HG02678 (cell line): Measurements from ENCODE around the gene ALG11.
"Not testable (repeated sequence)": the region's sequence is repeated elsewhere in the genome, so short reads cannot be mapped to it uniquely, and the experiment has no call there.

Source experiments
- ATAC-seq: cut with Tn5 transposase; IDR thresholded peaks from one replicate; pipeline ENCODE4 v1.9.1; 2021; ENCODE audit warnings: mild to moderate bottlenecking, moderate library complexity; ENCODE audit not compliant: unreplicated experiment

The ALG11 gene

DNA sequence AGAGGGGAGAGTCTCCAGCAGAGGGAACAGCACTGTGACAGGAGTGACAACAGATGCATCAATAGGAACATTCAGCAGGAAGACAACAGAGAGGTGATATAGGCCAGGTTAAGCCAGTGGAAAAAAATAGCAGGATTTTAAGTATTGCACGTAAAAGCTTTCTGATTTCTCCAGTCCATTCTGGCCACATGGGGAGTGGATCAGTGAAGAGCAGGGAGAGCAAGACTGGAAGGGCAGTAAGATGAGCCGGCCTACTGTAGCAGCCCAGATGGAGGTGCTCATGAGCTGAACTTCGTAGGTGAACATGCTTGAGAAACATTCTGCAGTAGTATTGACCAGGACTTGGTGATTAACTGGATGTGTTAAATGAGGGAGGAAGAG lies 14.0 kb downstream of the ALG11 start:
- ATAC-seq: no peak

DNA sequence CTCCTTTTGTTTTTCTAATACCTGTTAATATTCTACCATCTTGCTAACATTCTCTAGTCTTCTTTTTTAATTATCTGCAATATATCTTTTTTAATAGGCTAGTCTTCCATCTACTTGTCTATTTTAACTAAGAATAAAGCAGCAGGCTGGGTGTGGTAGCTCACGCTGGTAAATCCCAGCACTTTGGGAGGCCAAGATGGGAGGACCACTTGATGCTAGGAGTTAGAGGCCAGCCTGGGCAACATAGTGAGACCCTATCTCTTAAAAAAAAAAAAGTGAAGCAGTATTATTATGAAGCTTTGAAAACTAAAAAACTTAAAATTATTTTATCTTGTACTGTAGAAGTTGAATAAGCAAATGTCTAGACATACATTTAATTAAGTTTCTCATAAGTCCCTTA lies 15.6 kb downstream of the ALG11 start:
- no peak for ATAC-seq

DNA sequence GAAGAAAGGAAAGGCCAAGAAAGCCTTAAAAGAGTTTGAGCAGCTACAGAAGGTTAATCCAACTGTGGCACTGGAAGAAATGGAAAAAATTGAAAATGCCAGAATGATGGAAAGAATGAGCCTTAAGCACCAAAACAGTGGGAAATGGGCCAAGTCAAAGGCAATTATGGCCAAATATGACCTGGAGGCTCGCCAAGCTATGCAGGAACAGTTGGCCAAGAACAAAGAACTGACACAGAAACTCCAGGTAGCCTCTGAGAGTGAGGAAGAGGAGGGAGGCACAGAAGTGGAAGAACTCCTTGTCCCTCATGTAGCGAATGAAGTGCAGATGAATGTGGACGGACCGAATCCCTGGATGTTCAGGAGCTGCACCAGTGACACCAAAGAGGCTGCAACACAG lies 17.4 kb downstream of the ALG11 start:
- no peak for ATAC-seq

DNA sequence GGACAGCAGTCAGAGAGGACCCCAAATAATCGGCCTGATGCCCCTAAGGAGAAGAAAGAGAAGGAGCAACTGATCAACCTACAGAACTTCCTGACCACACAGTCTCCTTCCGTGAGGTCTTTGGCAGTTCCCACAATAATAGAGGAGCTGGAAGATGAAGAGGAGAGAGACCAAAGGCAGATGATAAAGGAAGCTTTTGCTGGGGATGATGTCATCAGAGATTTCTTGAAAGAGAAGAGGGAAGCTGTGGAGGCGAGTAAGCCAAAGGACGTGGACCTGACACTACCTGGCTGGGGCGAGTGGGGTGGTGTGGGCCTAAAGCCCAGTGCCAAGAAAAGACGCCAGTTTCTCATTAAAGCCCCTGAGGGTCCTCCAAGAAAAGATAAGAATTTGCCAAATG lies 18.2 kb downstream of the ALG11 start:
- not testable (repeated sequence) for ATAC-seq

DNA sequence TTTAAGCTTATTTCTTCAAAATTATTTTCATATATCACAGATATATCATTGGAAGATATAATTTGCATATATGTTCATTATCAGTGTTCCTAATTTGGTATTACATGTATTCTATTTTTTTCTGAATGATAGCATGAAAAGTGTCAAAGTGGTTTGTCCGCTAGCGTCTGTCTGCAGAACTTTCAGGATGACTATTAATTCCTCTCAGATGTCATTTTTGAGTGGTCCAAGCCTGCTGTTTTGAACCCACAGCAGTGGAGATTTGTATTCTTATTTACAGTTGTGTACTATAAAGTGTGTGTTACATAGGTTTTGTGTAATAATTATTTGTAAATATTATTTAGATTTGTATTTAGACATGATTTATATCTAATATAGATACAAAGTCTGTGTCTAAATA lies 20.8 kb downstream of the ALG11 start:
- ATAC-seq: no peak

DNA sequence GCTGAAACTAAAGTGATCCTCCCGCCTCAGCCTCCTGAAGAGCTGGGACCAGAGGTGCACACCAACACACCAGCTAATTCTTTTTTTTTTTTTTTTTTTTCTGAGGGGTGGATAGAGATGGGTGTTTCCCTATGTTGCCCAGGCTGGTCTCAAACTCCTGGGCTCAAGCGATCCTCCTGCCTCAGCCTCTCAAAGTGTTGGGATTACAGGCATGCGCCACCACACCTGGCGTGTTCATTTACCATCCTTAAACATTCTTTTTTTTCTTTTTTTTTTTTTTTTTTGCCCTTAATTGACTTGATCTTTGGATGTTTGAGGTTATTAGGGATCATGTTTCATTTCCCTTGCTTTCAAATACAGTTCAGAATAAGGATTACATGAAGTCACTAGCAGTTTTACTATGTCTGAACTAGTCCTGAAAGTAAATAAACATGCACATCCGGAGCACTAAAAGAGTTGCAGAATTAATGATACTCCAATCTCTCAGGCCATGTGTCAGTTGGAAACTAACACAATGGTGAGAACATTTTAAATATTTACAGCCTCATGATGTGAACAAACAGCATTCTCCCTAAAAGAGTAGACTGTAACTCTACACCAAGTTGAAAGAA lies 22.5 kb downstream of the ALG11 start:
- ATAC-seq: no peak

DNA sequence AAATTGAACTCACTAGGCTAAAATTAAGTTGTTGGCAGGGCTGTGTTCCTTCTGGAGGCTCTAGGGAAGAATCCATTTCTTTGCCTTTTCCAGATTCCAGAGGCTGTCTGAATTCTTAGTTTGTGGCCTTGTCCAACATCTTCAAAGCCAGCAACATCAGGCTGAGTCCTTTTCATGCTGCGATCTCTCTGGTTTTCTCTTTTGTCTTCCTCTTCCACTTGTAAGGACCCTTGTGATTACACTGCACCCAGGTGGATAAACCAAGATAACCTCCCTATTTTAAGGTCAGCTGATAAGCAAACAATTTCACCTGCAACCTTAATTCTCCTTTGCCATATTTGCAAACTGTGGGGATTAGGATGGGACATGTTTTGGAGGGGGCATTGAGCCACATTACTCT lies 23.8 kb downstream of the ALG11 start:
- ATAC-seq: no peak

DNA sequence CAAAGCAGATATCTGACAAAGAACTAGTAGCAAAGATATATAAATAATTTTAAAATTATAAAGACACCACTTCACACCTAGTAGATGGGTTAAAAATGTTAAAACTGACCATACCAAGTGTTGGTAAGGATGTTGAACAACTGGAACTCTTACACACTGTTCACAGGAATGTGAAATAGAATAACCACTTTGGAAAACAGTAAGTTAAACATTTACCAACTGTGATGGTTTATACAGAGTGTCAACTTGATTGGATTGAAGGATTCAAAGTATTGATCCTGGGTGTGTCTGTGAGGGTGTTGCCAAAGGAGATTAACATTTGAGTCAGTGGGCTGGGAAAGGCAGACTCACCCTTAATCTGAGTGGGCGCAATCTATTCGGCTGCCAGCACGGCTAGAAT lies 31.5 kb downstream of the ALG11 start:
- no peak for ATAC-seq

DNA sequence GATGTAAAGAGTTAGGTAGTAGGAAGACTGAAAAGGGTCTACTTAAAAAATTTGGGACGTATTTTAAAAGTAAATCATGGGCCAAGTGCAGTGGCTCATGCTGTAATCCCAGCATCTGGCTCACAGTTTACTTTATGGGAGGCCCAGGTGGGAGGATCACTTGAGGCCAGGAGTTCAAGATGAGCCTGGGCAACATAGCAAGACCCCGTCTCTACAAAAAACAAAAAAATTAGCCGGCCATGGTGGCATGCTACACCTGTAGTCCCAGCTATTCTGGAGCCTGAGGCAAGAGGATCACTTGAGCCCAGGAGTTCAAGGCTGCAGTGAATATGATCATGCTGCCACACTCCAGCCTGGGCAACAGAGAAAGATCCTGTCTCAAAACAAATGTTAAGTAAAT lies 35.3 kb downstream of the ALG11 start:
- no peak for ATAC-seq

DNA sequence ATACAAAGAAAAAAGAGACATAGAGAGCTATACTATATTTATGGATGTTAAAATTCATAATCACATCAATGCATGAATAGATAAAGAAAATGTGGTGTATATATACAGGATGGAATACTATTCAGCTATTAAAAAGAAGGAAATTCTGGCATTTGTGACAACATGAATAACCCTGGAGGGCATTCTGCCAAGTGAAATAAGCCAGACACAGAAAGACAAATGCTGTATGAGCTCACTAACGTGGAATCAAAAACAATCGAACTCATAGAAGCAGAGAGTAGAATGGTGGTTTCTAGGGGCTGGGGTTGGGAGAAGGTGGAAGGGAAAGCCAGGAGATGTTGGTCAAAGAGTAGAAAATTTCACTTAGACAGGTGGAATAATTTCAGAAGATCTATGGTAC lies 36.3 kb downstream of the ALG11 start:
- no peak for ATAC-seq

DNA sequence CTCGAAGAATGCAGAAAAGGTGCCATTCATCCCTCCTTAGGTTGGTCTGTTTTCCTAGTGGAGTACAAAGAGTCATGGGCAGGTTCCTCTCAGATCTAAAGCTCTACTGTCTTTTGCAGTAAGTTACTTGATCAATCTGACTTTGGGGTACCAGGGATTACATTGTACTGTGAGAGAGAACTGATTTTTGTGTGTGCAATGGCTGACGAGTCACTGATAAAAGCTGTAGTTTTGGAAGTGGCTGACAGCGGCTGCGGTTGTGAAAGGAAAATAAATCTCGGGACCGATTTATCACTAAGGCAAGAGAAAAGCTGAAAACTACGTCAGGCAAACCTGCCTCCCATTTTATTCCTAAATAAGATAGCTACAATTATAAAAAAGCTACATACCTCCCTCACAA lies 39.2 kb downstream of the ALG11 start:
- no peak for ATAC-seq

DNA sequence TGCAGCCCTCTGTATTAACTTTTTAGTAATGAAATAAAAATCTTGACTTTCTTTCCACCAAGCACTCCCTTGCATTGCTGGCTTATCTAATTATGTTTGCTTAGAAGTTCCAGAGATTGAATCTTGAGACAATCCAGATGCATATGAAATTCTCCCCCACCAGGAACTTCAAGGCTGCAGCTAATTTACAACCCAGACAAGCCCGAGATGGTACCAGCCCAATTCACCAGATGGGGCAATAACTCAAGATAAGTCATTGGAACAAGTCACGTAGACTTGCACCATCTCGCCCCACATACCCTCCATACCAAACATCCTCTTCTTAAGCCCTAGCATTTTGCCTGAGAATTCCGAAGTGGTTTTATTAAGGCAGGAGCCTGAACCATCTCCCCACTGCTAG lies 41.3 kb downstream of the ALG11 start:
- no peak for ATAC-seq

DNA sequence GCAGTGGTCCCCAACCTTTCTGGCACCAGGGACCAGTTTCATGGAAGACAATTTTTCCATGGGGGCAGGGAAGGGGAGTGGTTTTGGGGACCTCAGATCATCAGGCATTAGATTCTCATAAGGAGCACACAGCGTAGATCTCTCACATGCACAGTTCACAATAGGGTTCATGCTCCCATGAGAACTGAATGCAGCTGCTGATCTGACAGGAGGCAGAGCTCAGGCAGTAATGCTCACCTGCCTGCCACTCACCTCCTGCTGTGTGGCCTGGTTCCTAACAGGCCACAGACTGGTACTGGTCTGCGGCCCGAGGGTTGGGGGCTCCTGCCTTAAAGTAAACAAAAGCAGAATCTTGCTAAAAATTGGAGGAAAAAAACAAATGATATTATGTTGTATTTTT lies 48.9 kb downstream of the ALG11 start:
- ATAC-seq: not testable (repeated sequence)

DNA sequence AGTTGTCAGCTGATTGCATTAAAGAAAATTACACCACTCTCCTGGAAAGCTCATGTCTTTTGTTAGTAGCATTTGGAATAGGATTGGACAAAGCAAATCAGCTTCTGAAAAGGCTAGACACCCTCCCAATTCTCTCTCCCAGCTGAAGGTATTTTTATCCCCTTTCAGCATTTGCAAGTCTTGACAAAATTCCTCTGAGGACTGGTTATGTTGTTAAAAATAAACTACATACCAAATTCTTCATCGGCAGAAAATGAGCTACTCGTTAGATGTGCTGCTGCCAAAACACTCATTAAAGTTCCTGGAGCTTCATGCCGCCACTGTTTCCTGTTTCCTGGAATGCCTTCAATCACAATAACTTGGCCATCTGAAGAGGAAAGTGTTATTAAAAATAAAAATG lies 49.4 kb downstream of the ALG11 start:
- no peak for ATAC-seq

DNA sequence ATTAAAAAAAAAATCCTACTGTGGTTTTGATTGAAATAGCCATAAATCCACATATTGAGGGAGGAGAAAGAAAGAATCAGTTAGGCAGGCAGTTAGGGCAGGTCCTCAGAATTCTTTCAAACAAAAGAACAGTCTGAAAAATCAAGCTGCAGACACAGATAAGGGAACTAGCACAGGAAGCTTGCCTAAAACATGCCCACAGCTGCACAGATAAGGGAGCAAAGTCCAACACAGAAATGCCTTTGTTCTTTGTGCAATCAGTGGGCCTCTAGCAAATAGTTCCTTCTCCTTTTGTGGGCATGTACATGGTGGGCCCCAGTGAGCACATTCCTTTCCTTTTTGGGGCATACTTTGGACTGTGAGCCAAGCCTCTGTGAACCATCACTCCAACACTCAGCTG lies 55.0 kb downstream of the ALG11 start:
- ATAC-seq: no peak

DNA sequence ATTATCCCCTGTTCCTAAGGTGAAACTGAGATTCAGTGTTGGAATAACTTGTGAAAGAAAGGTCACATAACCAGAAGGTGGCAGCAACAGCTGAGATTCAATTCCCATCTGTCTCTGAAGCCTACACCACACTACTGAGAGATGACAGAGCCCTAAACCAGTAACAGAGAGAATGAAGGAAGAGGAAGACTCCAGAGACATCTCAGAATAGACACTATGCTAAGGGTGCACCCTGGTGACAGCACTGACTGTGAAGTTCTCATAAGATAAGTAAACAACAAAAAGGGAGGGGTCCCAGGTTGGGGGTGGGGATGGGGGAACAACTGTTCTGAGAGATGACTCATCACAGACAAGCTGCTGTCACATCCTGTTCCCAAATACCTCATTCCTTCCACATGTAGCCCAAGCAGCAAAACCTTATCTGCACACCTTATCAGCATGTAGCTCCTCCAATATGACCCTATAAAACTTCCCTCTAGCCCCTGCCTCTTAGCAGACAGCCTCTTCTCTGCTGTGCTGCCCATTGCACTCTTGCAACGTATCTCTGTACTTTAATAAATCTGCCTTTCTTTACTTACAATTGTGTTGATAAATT lies 58.8 kb downstream of the ALG11 start:
- ATAC-seq: no peak
